Stomach smooth muscle (tissue), 2 donors: Measurements from ENCODE around the gene CNBP.
"Not testable (repeated sequence)": the region's sequence is repeated elsewhere in the genome, so short reads cannot be mapped to it uniquely, and the experiment has no call there.

ENCODE experiments used
- H3K27ac ChIP-seq: one replicate; pipeline ENCODE4 v1.7.0; 2013; ENCODE audit warnings: mild to moderate bottlenecking, low read length, inconsistent platforms
- H3K27me3 ChIP-seq, 2 donors: one replicate each; pipeline ENCODE4 v1.7.0; 2013; ENCODE audit warnings: low read length in 2 of 2; ENCODE audit not compliant: insufficient read depth in 2 of 2, control insufficient read depth in 1 of 2
- H3K36me3 ChIP-seq, 2 donors: one replicate each; pipeline ENCODE4 v1.7.0; 2013; ENCODE audit warnings: low read length in 2 of 2; ENCODE audit not compliant: control insufficient read depth in 2 of 2, insufficient read depth in 2 of 2
- H3K4me1 ChIP-seq: one replicate; pipeline ENCODE4 v1.7.0; 2013; ENCODE audit warnings: low read length; ENCODE audit not compliant: control insufficient read depth, insufficient read depth
- H3K4me3 ChIP-seq, 2 donors: one replicate each; pipeline ENCODE4 v1.7.0; 2013; ENCODE audit warnings: low read length in 2 of 2
- H3K9ac ChIP-seq, 2 donors: one replicate each; pipeline ENCODE4 v1.7.0; 2013; ENCODE audit warnings: low read length in 2 of 2, mild to moderate bottlenecking in 1 of 2
- H3K9me3 ChIP-seq, 2 donors: one replicate each; pipeline ENCODE4 v1.7.0; 2013; ENCODE audit warnings: low read length in 2 of 2; ENCODE audit not compliant: control insufficient read depth in 2 of 2
- donor health status: healthy.
- donor health status: Pancreatic carcinoma.

Gene CNBP

GRCh38 chr3:129183569-129184395 is at the start of gene CNBP:
Gene CNBP (minus strand): TSS chr3:129183896. CDS start chr3:129171757, 12,139 bp downstream.
- no peaks in the 10 kb centered on the region for H3K36me3 ChIP-seq
- no peaks in the 10 kb centered on the region for H3K27me3 ChIP-seq
- peak within 1 kb of the TSS; percentile 97 for H3K4me3 ChIP-seq
- peaks cover 28% of the 10 kb centered on the region for H3K4me1 ChIP-seq
- peak within 1 kb of the TSS; percentile 99 to 100 for H3K9ac ChIP-seq
- H3K9me3 ChIP-seq, result no peaks in the 10 kb centered on the region
- peak within 1 kb of the TSS; percentile 99 for H3K27ac ChIP-seq

GRCh38 chr3:129231331-129232119 is 47.8 kb upstream of the CNBP start:
- Histone ChIP-seq H3K9ac (no peak overlapping the region), H3K27ac (no peak overlapping the region), H3K36me3 (no peaks in the 10 kb centered on the region), H3K9me3 (no peaks in the 10 kb centered on the region), H3K4me3 (no peak overlapping the region), H3K27me3 (no peaks in the 10 kb centered on the region), H3K4me1 (peaks cover 13% of the 10 kb centered on the region)

GRCh38 chr3:129230311-129231019 is 46.8 kb upstream of the CNBP start:
- Histone ChIP-seq H3K9ac (no peak overlapping the region), H3K4me3 (no peak overlapping the region), H3K9me3 (no peaks in the 10 kb centered on the region), H3K36me3 (no peaks in the 10 kb centered on the region), H3K27ac (no peak overlapping the region), H3K4me1 (peaks cover 22% of the 10 kb centered on the region), H3K27me3 (no peaks in the 10 kb centered on the region)

GRCh38 chr3:129228891-129229585 is 45.3 kb upstream of the CNBP start:
- Histone ChIP-seq H3K9me3 (no peaks in the 10 kb centered on the region), H3K27ac (no peak overlapping the region), H3K4me1 (peaks cover 22% of the 10 kb centered on the region), H3K36me3 (no peaks in the 10 kb centered on the region), H3K4me3 (no peak overlapping the region), H3K9ac (no peak overlapping the region), H3K27me3 (no peaks in the 10 kb centered on the region)

- H3K36me3 ChIP-seq, result no peaks in the 10 kb centered on the region
- H3K9ac ChIP-seq, result peak overlapping the region; percentile 2 to 11
- H3K27ac ChIP-seq, result peak overlapping the region; percentile 72
- H3K4me1 ChIP-seq, result peaks cover 22% of the 10 kb centered on the region
- H3K4me3 ChIP-seq, result peak overlapping the region in 1 of 2 donors; percentile 1
- H3K9me3 ChIP-seq, result no peaks in the 10 kb centered on the region
- H3K27me3 ChIP-seq, result no peaks in the 10 kb centered on the region
Measured at GRCh38 chr3:129226374-129226773, 42.7 kb upstream of the CNBP start.

GRCh38 chr3:129224984-129225393 is 41.3 kb upstream of the CNBP start:
- Histone ChIP-seq H3K9me3 (no peaks in the 10 kb centered on the region), H3K4me1 (peaks cover 22% of the 10 kb centered on the region), H3K27ac (peak overlapping the region; percentile 72), H3K4me3 (peak overlapping the region; percentile 60 to 62), H3K9ac (peak overlapping the region; percentile 35 to 43), H3K27me3 (no peaks in the 10 kb centered on the region), H3K36me3 (no peaks in the 10 kb centered on the region)

- H3K36me3 ChIP-seq, H3K27me3 ChIP-seq, H3K4me3 ChIP-seq, H3K9me3 ChIP-seq: not testable (repeated sequence)
- H3K9ac ChIP-seq, result peak overlapping the region in 1 of 2 donors; percentile 35
- H3K4me1 ChIP-seq, result peaks cover 22% of the 10 kb centered on the region
- H3K27ac ChIP-seq, result peak overlapping the region; percentile 72
Measured at GRCh38 chr3:129224387-129224786, 40.7 kb upstream of the CNBP start.

- no peaks in the 10 kb centered on the region for H3K4me1 ChIP-seq
- H3K9me3 ChIP-seq, result no peaks in the 10 kb centered on the region
- H3K4me3 ChIP-seq, result no peak overlapping the region
- no peak overlapping the region for H3K9ac ChIP-seq
- H3K27ac ChIP-seq, result no peak overlapping the region
- H3K27me3 ChIP-seq, result no peaks in the 10 kb centered on the region
- H3K36me3 ChIP-seq, result no peaks in the 10 kb centered on the region
Measured at GRCh38 chr3:129218742-129219141, 35.0 kb upstream of the CNBP start.

- Histone ChIP-seq H3K4me3 (no peak overlapping the region), H3K9ac (no peak overlapping the region), H3K9me3 (no peaks in the 10 kb centered on the region), H3K27ac (no peak overlapping the region), H3K27me3 (no peaks in the 10 kb centered on the region), H3K36me3 (no peaks in the 10 kb centered on the region), H3K4me1 (peaks cover 8% of the 10 kb centered on the region)
Measured at GRCh38 chr3:129213238-129213637, 29.5 kb upstream of the CNBP start.

GRCh38 chr3:129211772-129212171 is 28.1 kb upstream of the CNBP start:
- Histone ChIP-seq H3K4me1 (peaks cover 12% of the 10 kb centered on the region), H3K27ac (peak overlapping the region; percentile 49), H3K36me3 (no peaks in the 10 kb centered on the region), H3K27me3 (no peaks in the 10 kb centered on the region), H3K9ac (no peak overlapping the region), H3K9me3 (no peaks in the 10 kb centered on the region), H3K4me3 (peak overlapping the region in 1 of 2 donors; percentile 35)
